K562 (cell line): ENCODE measurements around the gene HS2ST1. TPM values are rescaled to one million over a fixed set of nuclear protein-coding genes. Genes with fewer than 3 reads are reported as not detected.

Experiments used
- ATAC-seq: fragments of 200-7000 bp; cut with Tn5 transposase; 3 replicates; pipeline ENCODE4 v1.9.1; 2020; ENCODE audit warnings: moderate library complexity
- BruUV-seq: library from RNA; stranded (reverse); fragments of 400-500 nt; replicated peaks from 2 replicates; lab custom pipeline; 2021; lab: Mats Ljungman, UMichigan
- CTCF ChIA-PET: fragments of 300-600 bp; formaldehyde crosslinking; extraction: SDS; loops from one replicate; lab custom pipeline; 2021; ENCODE audit warnings: low intra/inter-chr PET ratio; lab: Yijun Ruan, JAX
- POLR2A ChIA-PET: fragments of 300-600, 350-650 bp; sonication (Branson Sonifier 250); formaldehyde crosslinking; extraction: SDS; loops from one replicate; lab custom pipeline; 2021; ENCODE audit warnings: antibody characterized with exemption, inconsistent platforms; lab: Yijun Ruan, JAX
- DNase-seq, 4 experiments: peaks; one replicate each; pipeline versions ENCODE4 v3.0.0 to v3.0.0-alpha.2; 2011 to 2018; ENCODE audit warnings: low spot score in 3 of 4, mixed read lengths in 3 of 4; ENCODE audit errors: extremely low read depth in 1 of 4
- FAIRE-seq: peaks from 2 replicates; lab custom pipeline; 2011; peaks lifted over from hg19 to GRCh38; lab: Jason Lieb, UNC
- H2AFZ ChIP-seq: 2 replicates; pipeline ENCODE4 v1.6.0; 2011; ENCODE audit warnings: low read depth, low read length, control low read depth, inconsistent platforms
- H3K27ac ChIP-seq: fragments of 200-600 bp; 3 replicates; pipeline ENCODE4 v1.8.0; 2011; ENCODE audit warnings: low read depth, mild to moderate bottlenecking, control low read depth, inconsistent platforms, low read length, moderate library complexity, mixed read lengths; ENCODE audit errors: extremely low read depth
- H3K27me3 ChIP-seq, 2 experiments: fragments of 300-600 bp in 1 of 2; 2 replicates in 1 of 2; 3 replicates in 1 of 2; pipeline versions ENCODE4 v1.6.0 to v1.8.0; 2011; ENCODE audit warnings: inconsistent platforms in 2 of 2, low read length in 2 of 2, mild to moderate bottlenecking in 1 of 2, mixed read lengths in 1 of 2, moderate library complexity in 1 of 2; ENCODE audit not compliant: control insufficient read depth in 2 of 2, insufficient read depth in 2 of 2
- H3K36me3 ChIP-seq: fragments of 300-600 bp; 3 replicates; pipeline ENCODE4 v1.8.0; 2011; ENCODE audit warnings: mild to moderate bottlenecking, low read length, inconsistent platforms; ENCODE audit not compliant: control insufficient read depth, insufficient read depth
- H3K4me1 ChIP-seq, 2 experiments: fragments of 200-600 bp in 1 of 2; replicated peaks in 1 of 2; 2 replicates in 1 of 2; 3 replicates in 1 of 2; pipeline versions ENCODE4 v1.5.1 to v1.8.0; 2011; ENCODE audit warnings: inconsistent platforms in 2 of 2, low read length in 2 of 2, mild to moderate bottlenecking in 1 of 2, mixed read lengths in 1 of 2, moderate library complexity in 1 of 2; ENCODE audit not compliant: control insufficient read depth in 2 of 2, insufficient read depth in 2 of 2
- H3K4me2 ChIP-seq: 2 replicates; pipeline ENCODE4 v1.6.1; 2011; ENCODE audit warnings: low read length, control low read depth, inconsistent platforms, mixed read lengths; ENCODE audit not compliant: insufficient read depth
- H3K4me3 ChIP-seq: fragments of 200-600 bp; sonication (generic), shearing (Covaris generic); 2 replicates; pipeline ENCODE4 v1.5.1; 2016; ENCODE audit warnings: control low read depth, inconsistent platforms
- H3K79me2 ChIP-seq: fragments of 200-600 bp; 3 replicates; pipeline ENCODE4 v1.8.0; 2011; ENCODE audit warnings: low read length, inconsistent platforms; ENCODE audit not compliant: control insufficient read depth, insufficient read depth
- H3K9ac ChIP-seq, 2 experiments: 2 replicates each; pipeline versions ENCODE4 v1.6.0 to v1.6.1; 2011; ENCODE audit warnings: low read depth in 2 of 2, low read length in 2 of 2, control low read depth in 1 of 2, inconsistent platforms in 1 of 2, mild to moderate bottlenecking in 1 of 2, mixed read lengths in 1 of 2; ENCODE audit not compliant: insufficient read depth in 1 of 2
- H3K9me1 ChIP-seq: one replicate; pipeline ENCODE4 v1.6.0; 2011; ENCODE audit warnings: inconsistent platforms, mild to moderate bottlenecking, low read length, moderate library complexity; ENCODE audit not compliant: control insufficient read depth, insufficient read depth
- H3K9me3 ChIP-seq: replicated peaks from 2 replicates; pipeline ENCODE4 v1.5.1; 2011; ENCODE audit warnings: low read depth, low read length, inconsistent platforms; ENCODE audit not compliant: control insufficient read depth, insufficient read depth
- H4K20me1 ChIP-seq: replicated peaks from 2 replicates; pipeline ENCODE4 v1.6.1; 2011; ENCODE audit warnings: low read length, inconsistent platforms, mixed read lengths; ENCODE audit not compliant: control insufficient read depth, insufficient read depth
- NFIC ChIP-seq: fragments of 450-650 bp; IDR thresholded peaks from 2 replicates; pipeline ENCODE4 v1.6.1; 2017; ENCODE audit warnings: mild to moderate bottlenecking, inconsistent platforms
- SPI1 ChIP-seq: IDR thresholded peaks from 2 replicates; pipeline ENCODE4 v1.6.1; 2011; ENCODE audit warnings: low read depth, low read length, control low read depth, borderline replicate concordance
- ZC3H11A ChIP-seq: IDR thresholded peaks from 2 replicates; pipeline ENCODE4 v1.6.1; 2012; ENCODE audit warnings: low read depth, low read length, improper control_type of control experiment
- whole genome bisulfite sequencing: fragments of 100-300 bp; shearing (Covaris generic); methylation state at CpG from one replicate; pipeline ENCODE4 v1.1.6; 2016; ENCODE audit warnings: low coverage, mixed read lengths; ENCODE audit not compliant: insufficient coverage; ENCODE audit errors: missing lambda C conversion rate; 5-methylcytosine and 5-hydroxymethylcytosine counted together
- in situ Hi-C: fragments of 300-500 bp; cut with MboI; formaldehyde crosslinking; loops from 4 replicates; pipeline ENCODE4 v1.15.0; 2018; ENCODE audit warnings: inconsistent platforms, mixed read lengths
- intact Hi-C: fragments of 100-400 bp; cut with micrococcal nuclease; formaldehyde crosslinking; loops from 2 replicates; pipeline ENCODE4 v1.14.2; 2022
- polyA plus RNA-seq, 8 experiments: library from polyadenylated mRNA; depleted of rRNA in 4 of 8; stranded (reverse) in 5 of 8; unstranded in 3 of 8; fragments of >200 nt; fragmentation: Nextera tagmentation in 2 of 8; fragmentation: Illumina TruSeq in 1 of 8; extraction: Ambion mirVana in 2 of 8; extraction: Trizol in 1 of 8; gene quantifications; 2 replicates each; pipeline versions ENCODE4 v1.2.1 to v1.2.3, GENCODE V29; 2011 to 2014; ENCODE audit warnings: inconsistent platforms in 1 of 8, missing spikeins in 1 of 8
- total RNA-seq, 7 experiments: library from RNA; depleted of rRNA in 6 of 7; stranded (reverse); fragments of >200 nt in 6 of 7; fragmentation: Illumina TruSeq in 2 of 7; extraction: Trizol in 2 of 7; gene quantifications; 2 replicates each; pipeline versions ENCODE4 v1.2.1 to v1.2.3, GENCODE V29; 2011 to 2021; ENCODE audit warnings: low replicate concordance in 1 of 7
- TF ChIP-seq, protein P1 (sequence below): fragments of 450-650 bp; IDR thresholded peaks from 2 replicates; pipeline ENCODE4 v1.6.1; 2016; ENCODE audit warnings: low read depth

The HS2ST1 gene
- total and polyA plus RNA-seq, 9 of the 15 experiments (the other 6 are each of a cell fraction or from before 2014, with no cell fraction given), result 7.7 to 43.3 (median 25.8) TPM

DNA sequence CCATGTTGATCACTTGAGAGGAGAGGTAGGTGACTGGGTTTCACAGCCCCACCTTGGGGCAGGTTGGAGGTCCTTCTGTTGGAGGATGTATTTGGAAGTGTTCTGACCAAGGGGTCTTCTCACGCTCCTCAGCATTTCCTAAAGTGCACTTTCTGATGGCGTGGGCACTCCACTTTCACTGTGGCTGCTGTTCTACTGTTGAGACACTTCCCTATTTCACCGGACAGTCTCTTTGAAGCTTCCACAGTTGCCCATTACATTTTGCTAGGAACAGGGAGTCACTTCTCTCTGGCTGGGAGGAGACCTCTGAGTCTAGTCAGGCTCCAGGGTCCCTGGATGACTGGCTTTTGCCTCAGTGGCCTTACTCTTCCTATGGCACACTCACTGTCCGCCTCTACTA lies 234.2 kb downstream of the HS2ST1 start:
- intact Hi-C loops (no loop called here), in situ Hi-C loops (no loop called here)
- no peak overlapping the region for H3K27ac ChIP-seq
- ATAC-seq, result no peak
- H3K4me2 ChIP-seq, result no peak overlapping the region
- H3K27me3 ChIP-seq, result peaks cover 7 to 24% of the 10 kb centered on the region in 2 experiments; a peak in 4 of 5 replicates
- H3K79me2 ChIP-seq, result no peaks in the 10 kb centered on the region
- no peaks in the 10 kb centered on the region for H4K20me1 ChIP-seq
- CTCF ChIA-PET, result no interaction called here
- no peak for FAIRE-seq
- no peaks in the 10 kb centered on the region for H3K36me3 ChIP-seq
- POLR2A ChIA-PET, result interaction anchor here (0.7 kb wide), 1 partner anchor 181 kb away, joined by 3 read pairs; no protein-coding TSS in a partner anchor
- no peaks in the 10 kb centered on the region for H3K9me1 ChIP-seq
- no peaks in the 10 kb centered on the region for H3K9me3 ChIP-seq
- WGBS, result 2% methylated on average over 4 of the region's 4 CpGs
- H3K4me1 ChIP-seq, result peaks cover 0 to 7% of the 10 kb centered on the region in 2 experiments; a peak in 1 of 5 replicates
- DNase-seq, result no peak
- H2AFZ ChIP-seq, result no peak overlapping the region
- H3K9ac ChIP-seq, result no peak overlapping the region
- BruUV-seq, result no TSS peak
- peak; percentile 45; the same call in 1 of the 2 replicates for TF ChIP-seq SPI1
- no peak for TF ChIP-seq ZC3H11A
- TF ChIP-seq, all 486 proteins: peak for 1
- H3K4me3 ChIP-seq, result no peak overlapping the region

DNA sequence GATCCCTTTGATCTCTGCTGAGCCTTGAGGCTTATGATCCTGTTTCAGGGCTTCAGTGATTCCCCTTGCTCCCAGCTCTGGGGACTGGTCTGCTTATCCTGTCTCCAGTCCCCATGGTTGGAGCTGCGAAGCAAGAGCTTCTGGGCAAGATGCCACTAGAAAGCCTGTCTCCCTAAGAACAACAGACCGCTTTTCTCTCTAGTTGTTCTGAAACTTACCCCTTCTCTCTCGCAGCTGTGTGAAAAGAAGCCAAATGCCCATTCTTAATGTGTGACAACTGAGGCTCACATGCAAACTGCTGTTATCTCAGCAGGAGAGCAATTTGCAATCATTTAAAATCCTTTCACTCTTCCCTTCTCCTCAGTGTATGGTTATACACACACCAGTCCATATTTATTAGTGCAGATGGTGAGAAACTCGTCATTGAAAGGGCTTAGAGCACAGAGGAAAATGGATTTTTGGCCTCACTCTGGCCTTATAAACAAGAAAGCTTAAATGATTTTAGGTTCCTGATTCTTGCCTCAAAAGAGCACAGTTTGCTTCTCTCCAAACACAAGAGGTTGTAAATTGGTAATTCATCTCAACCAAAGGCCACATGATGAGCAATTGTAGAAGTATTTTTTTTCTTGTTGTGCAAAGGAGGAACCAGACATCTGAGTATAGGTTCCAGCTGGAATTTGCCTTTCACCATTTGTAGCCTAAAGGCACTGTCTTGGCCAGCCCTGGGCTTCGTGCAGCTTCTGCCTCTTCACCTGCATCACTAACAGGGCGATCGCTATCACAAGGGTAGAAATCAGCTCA lies 235.0 kb downstream of the HS2ST1 start:
- H3K4me1 ChIP-seq, result peaks cover 0 to 7% of the 10 kb centered on the region in 2 experiments; a peak in 1 of 5 replicates
- no TSS peak for BruUV-seq
- no peak overlapping the region for H3K27ac ChIP-seq
- CTCF ChIA-PET, result no interaction called here
- FAIRE-seq, result no peak
- H3K4me2 ChIP-seq, result no peak overlapping the region
- no peaks in the 10 kb centered on the region for H3K36me3 ChIP-seq
- in situ Hi-C loops, result no loop called here
- POLR2A ChIA-PET, result interaction anchor here (0.6 to 0.8 kb wide), 5 partner anchors 11 to 1001 kb away, joined by 3 read pairs; no protein-coding TSS in a partner anchor
- H3K9me1 ChIP-seq, result no peaks in the 10 kb centered on the region
- no peak overlapping the region for H3K4me3 ChIP-seq
- no peaks in the 10 kb centered on the region for H3K9me3 ChIP-seq
- intact Hi-C loops, result loop anchor here (5.0 kb wide), 1 partner anchor 138 kb away; no protein-coding TSS in a partner anchor
- H3K27me3 ChIP-seq, result peaks cover 10 to 29% of the 10 kb centered on the region in 2 experiments; a peak in 4 of 5 replicates
- WGBS, result 0% methylated on average over 7 of the region's 7 CpGs
- no peak for ATAC-seq
- no peaks in the 10 kb centered on the region for H4K20me1 ChIP-seq
- no peak overlapping the region for H3K9ac ChIP-seq
- H3K79me2 ChIP-seq, result no peaks in the 10 kb centered on the region
- DNase-seq, result no peak
- no peak overlapping the region for H2AFZ ChIP-seq
- TF ChIP-seq NFIC, result no peak
- TF ChIP-seq, protein P1, sequence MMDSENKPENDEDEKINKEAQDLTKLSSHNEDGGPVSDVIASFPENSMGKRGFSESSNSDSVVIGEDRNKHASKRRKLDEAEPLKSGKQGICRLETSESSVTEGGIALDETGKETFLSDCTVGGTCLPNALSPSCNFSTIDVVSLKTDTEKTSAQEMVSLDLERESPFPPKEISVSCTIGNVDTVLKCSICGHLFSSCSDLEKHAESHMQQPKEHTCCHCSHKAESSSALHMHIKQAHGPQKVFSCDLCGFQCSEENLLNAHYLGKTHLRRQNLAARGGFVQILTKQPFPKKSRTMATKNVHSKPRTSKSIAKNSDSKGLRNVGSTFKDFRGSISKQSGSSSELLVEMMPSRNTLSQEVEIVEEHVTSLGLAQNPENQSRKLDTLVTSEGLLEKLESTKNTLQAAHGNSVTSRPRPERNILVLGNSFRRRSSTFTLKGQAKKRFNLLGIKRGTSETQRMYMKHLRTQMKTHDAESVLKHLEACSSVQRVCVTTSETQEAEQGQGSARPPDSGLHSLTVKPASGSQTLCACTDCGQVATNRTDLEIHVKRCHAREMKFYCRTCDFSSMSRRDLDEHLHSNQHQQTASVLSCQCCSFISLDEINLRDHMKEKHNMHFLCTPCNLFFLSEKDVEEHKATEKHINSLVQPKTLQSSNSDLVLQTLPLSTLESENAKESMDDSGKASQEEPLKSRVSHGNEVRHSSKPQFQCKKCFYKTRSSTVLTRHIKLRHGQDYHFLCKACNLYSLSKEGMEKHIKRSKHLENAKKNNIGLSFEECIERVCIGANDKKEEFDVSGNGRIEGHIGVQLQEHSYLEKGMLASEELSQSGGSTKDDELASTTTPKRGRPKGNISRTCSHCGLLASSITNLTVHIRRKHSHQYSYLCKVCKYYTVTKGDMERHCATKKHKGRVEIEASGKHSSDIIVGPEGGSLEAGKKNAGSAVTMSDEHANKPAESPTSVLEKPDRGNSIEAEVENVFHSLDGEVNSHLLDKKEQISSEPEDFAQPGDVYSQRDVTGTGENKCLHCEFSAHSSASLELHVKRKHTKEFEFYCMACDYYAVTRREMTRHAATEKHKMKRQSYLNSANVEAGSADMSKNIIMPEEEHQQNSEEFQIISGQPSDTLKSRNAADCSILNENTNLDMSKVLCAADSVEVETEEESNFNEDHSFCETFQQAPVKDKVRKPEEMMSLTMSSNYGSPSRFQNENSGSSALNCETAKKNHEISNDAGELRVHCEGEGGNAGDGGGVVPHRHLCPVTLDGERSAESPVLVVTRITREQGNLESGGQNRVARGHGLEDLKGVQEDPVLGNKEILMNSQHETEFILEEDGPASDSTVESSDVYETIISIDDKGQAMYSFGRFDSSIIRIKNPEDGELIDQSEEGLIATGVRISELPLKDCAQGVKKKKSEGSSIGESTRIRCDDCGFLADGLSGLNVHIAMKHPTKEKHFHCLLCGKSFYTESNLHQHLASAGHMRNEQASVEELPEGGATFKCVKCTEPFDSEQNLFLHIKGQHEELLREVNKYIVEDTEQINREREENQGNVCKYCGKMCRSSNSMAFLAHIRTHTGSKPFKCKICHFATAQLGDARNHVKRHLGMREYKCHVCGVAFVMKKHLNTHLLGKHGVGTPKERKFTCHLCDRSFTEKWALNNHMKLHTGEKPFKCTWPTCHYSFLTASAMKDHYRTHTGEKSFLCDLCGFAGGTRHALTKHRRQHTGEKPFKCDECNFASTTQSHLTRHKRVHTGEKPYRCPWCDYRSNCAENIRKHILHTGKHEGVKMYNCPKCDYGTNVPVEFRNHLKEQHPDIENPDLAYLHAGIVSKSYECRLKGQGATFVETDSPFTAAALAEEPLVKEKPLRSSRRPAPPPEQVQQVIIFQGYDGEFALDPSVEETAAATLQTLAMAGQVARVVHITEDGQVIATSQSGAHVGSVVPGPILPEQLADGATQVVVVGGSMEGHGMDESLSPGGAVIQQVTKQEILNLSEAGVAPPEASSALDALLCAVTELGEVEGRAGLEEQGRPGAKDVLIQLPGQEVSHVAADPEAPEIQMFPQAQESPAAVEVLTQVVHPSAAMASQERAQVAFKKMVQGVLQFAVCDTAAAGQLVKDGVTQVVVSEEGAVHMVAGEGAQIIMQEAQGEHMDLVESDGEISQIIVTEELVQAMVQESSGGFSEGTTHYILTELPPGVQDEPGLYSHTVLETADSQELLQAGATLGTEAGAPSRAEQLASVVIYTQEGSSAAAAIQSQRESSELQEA, result no peak
